Activated CD8-positive, alpha-beta memory T cell treated with anti-CD3 and anti-CD28 coated beads, Interleukin-2, amount 50 U/mL, for 4 hours (primary cell): ENCODE measurements around the gene PWWP2A.
"Not testable (repeated sequence)": the region's sequence is repeated elsewhere in the genome, so short reads cannot be mapped to it uniquely, and the experiment has no call there.

Source experiments
- DNase-seq: peaks from one replicate; pipeline ENCODE4 v3.0.0-alpha.2; 2020

PWWP2A gene

GRCh38 chr5:160119142-160119904, at the start of gene PWWP2A:
TSS of gene PWWP2A (minus strand) at chr5:160119450. CDS start at chr5:160119388, 62 bp downstream.
- DNase-seq = peak; percentile 94

GRCh38 chr5:160167624-160168165, 48.4 kb upstream of the PWWP2A start:
- DNase-seq = no peak

- no peak for DNase-seq
These were observed 47.8 kb upstream of the PWWP2A start for GRCh38 chr5:160166973-160167623.

GRCh38 chr5:160166069-160166972, 47.1 kb upstream of the PWWP2A start:
- no peak for DNase-seq

- DNase-seq = no peak
These were observed 46.2 kb upstream of the PWWP2A start for GRCh38 chr5:160165137-160166068.

GRCh38 chr5:160162910-160163309, 43.7 kb upstream of the PWWP2A start:
- DNase-seq = no peak

GRCh38 chr5:160161626-160162025, 42.4 kb upstream of the PWWP2A start:
- DNase-seq = no peak

GRCh38 chr5:160160875-160161274, 41.6 kb upstream of the PWWP2A start:
- not testable (repeated sequence) for DNase-seq

- no peak for DNase-seq
These were observed 40.9 kb upstream of the PWWP2A start for GRCh38 chr5:160159991-160160792.

GRCh38 chr5:160158087-160158486, 38.8 kb upstream of the PWWP2A start:
- DNase-seq = no peak

- DNase-seq = no peak
These were observed 35.9 kb upstream of the PWWP2A start for GRCh38 chr5:160155017-160155750.

- DNase-seq = no peak
These were observed 33.7 kb upstream of the PWWP2A start for GRCh38 chr5:160152901-160153300.

GRCh38 chr5:160152287-160152686, 33.0 kb upstream of the PWWP2A start:
- no peak for DNase-seq

- DNase-seq = no peak
These were observed 31.8 kb upstream of the PWWP2A start for GRCh38 chr5:160151017-160151416.

GRCh38 chr5:160150381-160150780, 31.1 kb upstream of the PWWP2A start:
- no peak for DNase-seq

GRCh38 chr5:160144436-160144835, 25.2 kb upstream of the PWWP2A start:
- DNase-seq = not testable (repeated sequence)

- DNase-seq = no peak
These were observed 15.1 kb upstream of the PWWP2A start for GRCh38 chr5:160134332-160134731.

GRCh38 chr5:160133918-160134304, 14.7 kb upstream of the PWWP2A start:
- no peak for DNase-seq

- no peak for DNase-seq
These were observed 14.0 kb upstream of the PWWP2A start for GRCh38 chr5:160133071-160133917.
